Non-pigmented ciliary epithelial cell (primary cell): ENCODE measurements around the gene UBQLN1.
"Not testable (repeated sequence)": the region's sequence is repeated elsewhere in the genome, so short reads cannot be mapped to it uniquely, and the experiment has no call there.

Experiments used
- DNase-seq: peaks from one replicate; pipeline ENCODE4 v3.0.0-alpha.2; 2010; ENCODE audit warnings: low read depth

UBQLN1 gene

GRCh38 chr9:83707768-83708514, at the start of gene UBQLN1:
TSS of gene UBQLN1 (minus strand) at chr9:83707958. CDS start at chr9:83707679, 279 bp downstream.
- DNase-seq: peak; percentile 66

GRCh38 chr9:83754383-83754977, 46.7 kb upstream of the UBQLN1 start:
- no peak for DNase-seq

GRCh38 chr9:83749706-83750105, 41.9 kb upstream of the UBQLN1 start:
- DNase-seq: no peak

- no peak for DNase-seq
These were observed 36.4 kb upstream of the UBQLN1 start for GRCh38 chr9:83744206-83744605.

- no peak for DNase-seq
These were observed 26.0 kb upstream of the UBQLN1 start for GRCh38 chr9:83733739-83734138.

- not testable (repeated sequence) for DNase-seq
These were observed 21.0 kb upstream of the UBQLN1 start for GRCh38 chr9:83728591-83729368.

- no peak for DNase-seq
These were observed 16.7 kb upstream of the UBQLN1 start for GRCh38 chr9:83724436-83724835.

GRCh38 chr9:83722726-83723495, 15.2 kb upstream of the UBQLN1 start:
- DNase-seq: no peak

GRCh38 chr9:83721509-83721908, 13.8 kb upstream of the UBQLN1 start:
- DNase-seq: no peak

- no peak for DNase-seq
These were observed 8.0 kb upstream of the UBQLN1 start for GRCh38 chr9:83715794-83716193.

GRCh38 chr9:83715221-83715620, 7.5 kb upstream of the UBQLN1 start:
- no peak for DNase-seq

GRCh38 chr9:83714329-83714728, 6.6 kb upstream of the UBQLN1 start:
- no peak for DNase-seq

GRCh38 chr9:83708515-83709158, 879 bp upstream of the UBQLN1 start:
- no peak for DNase-seq

GRCh38 chr9:83707518-83707767, 315 bp downstream of the UBQLN1 start:
- DNase-seq: no peak

- no peak for DNase-seq
These were observed 861 bp downstream of the UBQLN1 start for GRCh38 chr9:83706676-83707517.

GRCh38 chr9:83705219-83705651, 2.5 kb downstream of the UBQLN1 start:
- not testable (repeated sequence) for DNase-seq

- peak; percentile 73 for DNase-seq
These were observed 6.0 kb downstream of the UBQLN1 start for GRCh38 chr9:83701769-83702168.

GRCh38 chr9:83701286-83701685, 6.5 kb downstream of the UBQLN1 start:
- no peak for DNase-seq

- DNase-seq: no peak
These were observed 8.1 kb downstream of the UBQLN1 start for GRCh38 chr9:83699615-83700014.

GRCh38 chr9:83698976-83699585, 8.7 kb downstream of the UBQLN1 start:
- DNase-seq: no peak

- DNase-seq: no peak
These were observed 16.3 kb downstream of the UBQLN1 start for GRCh38 chr9:83691492-83691891.
